AG10803 (cell line): ENCODE results near the gene MARCHF9.

Experiments used
- DNase-seq: peaks from one replicate; pipeline ENCODE4 v3.0.0; 2010; ENCODE audit warnings: low read depth
- H3K4me3 ChIP-seq: 2 replicates; pipeline ENCODE4 v1.5.1; 2011; ENCODE audit warnings: mild to moderate bottlenecking, low read length, control low read depth
- CTCF ChIP-seq: conservative IDR thresholded peaks from 2 replicates; pipeline ENCODE4 v1.5.1; 2011; ENCODE audit warnings: mild to moderate bottlenecking, low read length, control low read depth, inconsistent platforms

Gene MARCHF9

GRCh38 chr12:57737467-57738460 lies 17.1 kb upstream of the MARCHF9 start:
- peak overlapping the region; percentile 15 for H3K4me3 ChIP-seq
- no peak for DNase-seq
- TF ChIP-seq CTCF: peak; percentile 34

- no peak for DNase-seq
- no peak for TF ChIP-seq CTCF
- peak within 1 kb of the TSS; percentile 15 for H3K4me3 ChIP-seq
Observed at GRCh38 chr12:57738661-57739237, 16.2 kb upstream of the MARCHF9 start, which contains the start of gene AGAP2. TSS of gene AGAP2 (minus strand) at chr12:57738742. CDS start at chr12:57738246, 496 bp downstream.

GRCh38 chr12:57739387-57739786 lies 15.5 kb upstream of the MARCHF9 start:
- H3K4me3 ChIP-seq: no peak overlapping the region
- no peak for TF ChIP-seq CTCF
- no peak for DNase-seq

- DNase-seq: no peak
- H3K4me3 ChIP-seq: no peak overlapping the region
- no peak for TF ChIP-seq CTCF
Observed at GRCh38 chr12:57739914-57740538, 14.9 kb upstream of the MARCHF9 start.

GRCh38 chr12:57740656-57741412 lies 14.1 kb upstream of the MARCHF9 start:
- no peak for DNase-seq
- H3K4me3 ChIP-seq: no peak overlapping the region
- TF ChIP-seq CTCF: no peak

GRCh38 chr12:57741413-57741789 lies 13.5 kb upstream of the MARCHF9 start:
- H3K4me3 ChIP-seq: no peak overlapping the region
- TF ChIP-seq CTCF: no peak
- DNase-seq: no peak
